Mucosa of rectum (tissue), 2 donors: ENCODE data around the gene GDF10.

Experiments used
- H3K27ac ChIP-seq, 2 donors: one replicate each; pipeline ENCODE4 v1.7.0; 2013; ENCODE audit warnings: inconsistent platforms in 2 of 2, low read depth in 2 of 2, low read length in 2 of 2
- H3K27me3 ChIP-seq, 2 donors: one replicate each; pipeline ENCODE4 v1.7.0; 2013; ENCODE audit warnings: low read length in 2 of 2; ENCODE audit not compliant: control insufficient read depth in 2 of 2, insufficient read depth in 2 of 2
- H3K36me3 ChIP-seq, 2 donors: one replicate each; pipeline ENCODE4 v1.7.0; 2013; ENCODE audit warnings: low read length in 2 of 2; ENCODE audit not compliant: control insufficient read depth in 2 of 2, insufficient read depth in 2 of 2
- H3K4me1 ChIP-seq, 2 donors: one replicate each; pipeline ENCODE4 v1.7.0; 2013; ENCODE audit warnings: low read length in 2 of 2, mild to moderate bottlenecking in 1 of 2; ENCODE audit not compliant: control insufficient read depth in 2 of 2, insufficient read depth in 2 of 2
- H3K4me3 ChIP-seq, 2 donors: one replicate each; pipeline ENCODE4 v1.7.0; 2013; ENCODE audit warnings: low read length in 2 of 2
- H3K9ac ChIP-seq, 2 donors: one replicate each; pipeline ENCODE4 v1.7.0; 2013; ENCODE audit warnings: low read length in 2 of 2, low read depth in 1 of 2, mild to moderate bottlenecking in 1 of 2
- H3K9me3 ChIP-seq, 2 donors: one replicate each; pipeline ENCODE4 v1.7.0; 2013; ENCODE audit warnings: low read length in 2 of 2; ENCODE audit not compliant: control insufficient read depth in 2 of 2
- donor health status: healthy.
- donor health status: Normal muscosa, but diverticular disease.

GDF10 gene

GRCh38 chr10:47350671-47351640, 51.0 kb downstream of the GDF10 start:
- Histone ChIP-seq H3K27ac (no peak overlapping the region), H3K4me3 (no peak overlapping the region), H3K9ac (no peak overlapping the region), H3K36me3 (no peaks in the 10 kb centered on the region), H3K9me3 (no peaks in the 10 kb centered on the region), H3K27me3 (no peaks in the 10 kb centered on the region), H3K4me1 (peaks cover 0 to 3% of the 10 kb centered on the region in 2 donors)

GRCh38 chr10:47351899-47352815, 52.2 kb downstream of the GDF10 start:
- Histone ChIP-seq H3K27ac (no peak overlapping the region), H3K9ac (no peak overlapping the region), H3K4me1 (no peaks in the 10 kb centered on the region), H3K4me3 (no peak overlapping the region), H3K27me3 (no peaks in the 10 kb centered on the region), H3K9me3 (no peaks in the 10 kb centered on the region), H3K36me3 (no peaks in the 10 kb centered on the region)

- Histone ChIP-seq H3K27me3 (no peaks in the 10 kb centered on the region), H3K9ac (no peak overlapping the region), H3K9me3 (no peaks in the 10 kb centered on the region), H3K36me3 (no peaks in the 10 kb centered on the region), H3K27ac (no peak overlapping the region), H3K4me1 (no peaks in the 10 kb centered on the region), H3K4me3 (no peak overlapping the region)
Measured at GRCh38 chr10:47353351-47353750, 53.4 kb downstream of the GDF10 start.

GRCh38 chr10:47354165-47354564, 54.2 kb downstream of the GDF10 start:
- H3K4me3 ChIP-seq = no peak overlapping the region
- no peaks in the 10 kb centered on the region for H3K4me1 ChIP-seq
- no peak overlapping the region for H3K9ac ChIP-seq
- no peaks in the 10 kb centered on the region for H3K36me3 ChIP-seq
- no peak overlapping the region for H3K27ac ChIP-seq
- H3K27me3 ChIP-seq = no peaks in the 10 kb centered on the region
- H3K9me3 ChIP-seq = no peaks in the 10 kb centered on the region

GRCh38 chr10:47354900-47355299, 54.9 kb downstream of the GDF10 start:
- Histone ChIP-seq H3K9me3 (no peaks in the 10 kb centered on the region), H3K36me3 (no peaks in the 10 kb centered on the region), H3K9ac (no peak overlapping the region), H3K27me3 (no peaks in the 10 kb centered on the region), H3K4me3 (no peak overlapping the region), H3K27ac (no peak overlapping the region), H3K4me1 (no peaks in the 10 kb centered on the region)

- Histone ChIP-seq H3K9ac (no peak overlapping the region), H3K4me1 (no peaks in the 10 kb centered on the region), H3K27me3 (no peaks in the 10 kb centered on the region), H3K27ac (no peak overlapping the region), H3K36me3 (no peaks in the 10 kb centered on the region), H3K4me3 (no peak overlapping the region), H3K9me3 (no peaks in the 10 kb centered on the region)
Measured at GRCh38 chr10:47356708-47357107, 56.7 kb downstream of the GDF10 start.

- Histone ChIP-seq H3K4me3 (no peak overlapping the region), H3K9ac (no peak overlapping the region)
Measured at GRCh38 chr10:47357131-47357582, 57.2 kb downstream of the GDF10 start.

GRCh38 chr10:47357911-47358310, 57.9 kb downstream of the GDF10 start:
- no peaks in the 10 kb centered on the region for H3K36me3 ChIP-seq
- H3K9me3 ChIP-seq = no peaks in the 10 kb centered on the region
- H3K9ac ChIP-seq = no peak overlapping the region
- H3K27ac ChIP-seq = no peak overlapping the region
- H3K4me1 ChIP-seq = no peaks in the 10 kb centered on the region
- H3K27me3 ChIP-seq = no peaks in the 10 kb centered on the region
- no peak overlapping the region for H3K4me3 ChIP-seq

More at GRCh38 chr10:47357131-47357582, 57.2 kb downstream of the GDF10 start:
- no peaks in the 10 kb centered on the region for H3K27me3 ChIP-seq
- no peaks in the 10 kb centered on the region for H3K9me3 ChIP-seq
- H3K4me1 ChIP-seq = no peaks in the 10 kb centered on the region
- no peaks in the 10 kb centered on the region for H3K36me3 ChIP-seq
- H3K27ac ChIP-seq = no peak overlapping the region

- no peak overlapping the region for H3K27ac ChIP-seq
- H3K9ac ChIP-seq = no peak overlapping the region
- no peaks in the 10 kb centered on the region for H3K9me3 ChIP-seq
- no peaks in the 10 kb centered on the region for H3K27me3 ChIP-seq
- H3K36me3 ChIP-seq = no peaks in the 10 kb centered on the region
- H3K4me3 ChIP-seq = no peak overlapping the region
- no peaks in the 10 kb centered on the region for H3K4me1 ChIP-seq
Measured at GRCh38 chr10:47358457-47358856, 58.5 kb downstream of the GDF10 start.

GRCh38 chr10:47359101-47359500, 59.1 kb downstream of the GDF10 start:
- no peak overlapping the region for H3K9ac ChIP-seq
- no peaks in the 10 kb centered on the region for H3K4me1 ChIP-seq
- no peaks in the 10 kb centered on the region for H3K27me3 ChIP-seq
- H3K9me3 ChIP-seq = no peaks in the 10 kb centered on the region
- no peaks in the 10 kb centered on the region for H3K36me3 ChIP-seq
- H3K27ac ChIP-seq = no peak overlapping the region
- no peak overlapping the region for H3K4me3 ChIP-seq
